SK-N-MC (cell line): ENCODE results near the gene WWTR1.

Experiments used
- EZH2 ChIP-seq: fragments of 200-600 bp; sonication (generic); IDR thresholded peaks from one replicate; pipeline ENCODE4 v1.6.1; 2017; ENCODE audit warnings: antibody characterized with exemption
- FOXP2 ChIP-seq: optimal IDR thresholded peaks from 2 replicates; pipeline ENCODE3; 2011; ENCODE audit warnings: mild to moderate bottlenecking, moderate library complexity; ENCODE audit not compliant: insufficient read depth; ENCODE audit errors: extremely low read length, control extremely low read depth
- POLR2AphosphoS5 ChIP-seq: IDR thresholded peaks from 2 replicates; pipeline ENCODE4 v1.6.1; 2012; ENCODE audit warnings: mild to moderate bottlenecking, low read depth, low read length, borderline replicate concordance

DNA sequence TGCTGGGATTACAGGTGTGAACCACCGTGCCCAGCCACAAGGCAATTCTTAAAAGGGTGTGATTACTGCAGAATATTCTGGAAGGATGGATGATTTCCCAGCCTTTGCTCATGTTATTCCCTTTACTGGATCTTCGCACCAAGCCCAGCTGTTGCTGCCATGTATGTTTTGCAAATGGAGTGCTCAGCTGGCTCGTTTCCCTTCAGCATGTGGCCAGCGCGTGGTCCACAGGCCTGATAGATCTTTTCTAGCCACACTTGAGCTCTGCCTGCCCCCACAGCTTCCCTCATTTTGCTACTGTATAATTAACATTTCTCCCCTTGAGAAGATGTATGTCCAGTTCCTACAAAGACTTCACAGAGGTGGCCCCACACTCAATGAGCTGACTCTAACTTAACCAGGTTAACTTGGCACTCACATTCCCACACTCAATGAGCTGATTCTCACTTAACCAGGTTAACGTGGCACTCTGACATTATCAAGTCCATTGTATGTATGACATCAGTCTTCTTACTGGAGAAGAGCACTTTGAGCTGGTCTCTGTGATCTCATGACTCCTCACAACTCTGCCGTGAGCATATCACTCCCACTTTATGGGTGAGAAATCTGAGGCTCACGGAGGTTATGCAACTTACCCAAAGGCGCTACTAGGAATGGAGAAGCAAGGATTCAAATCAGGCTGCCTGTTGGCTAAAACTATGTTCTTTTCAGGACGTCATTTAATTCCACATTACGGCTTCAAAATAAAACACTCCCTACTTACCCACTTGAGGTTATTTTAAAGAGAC is 134.1 kb downstream of the WWTR1 start:
- TF ChIP-seq EZH2 (no peak), POLR2AphosphoS5 (no peak), FOXP2 (no peak)
